CD4-positive, alpha-beta T cell (primary cell): Measurements from ENCODE around the gene GPRC5C. TPM values are rescaled to one million over a fixed set of nuclear protein-coding genes. Genes with fewer than 3 reads are reported as not detected.

ENCODE experiments used
- ATAC-seq: fragments of 200-7000 bp; cut with Tn5 transposase; one replicate; pipeline ENCODE4 v1.10.0; 2022; ENCODE audit warnings: mild to moderate bottlenecking; ENCODE audit not compliant: poor library complexity
- CTCF ChIA-PET: fragments of 350-600 bp; sonication (Branson Sonifier 250); formaldehyde crosslinking; loops from one replicate; lab custom pipeline; 2021; ENCODE audit warnings: antibody characterized with exemption, inconsistent platforms; lab: Charles Lee
- POLR2A ChIA-PET: fragments of 350-600 bp; sonication (Branson Sonifier 250); formaldehyde crosslinking; loops from one replicate; lab custom pipeline; 2021; ENCODE audit warnings: antibody characterized with exemption, inconsistent platforms; lab: Charles Lee
- DNase-seq, 14 experiments: peaks; one replicate each; pipeline ENCODE4 v3.0.0-alpha.2; 2013 to 2020; ENCODE audit warnings: mixed read lengths in 2 of 14
- H3K27ac ChIP-seq, 2 donors: one replicate each; pipeline versions ENCODE4 v1.5.1 to v1.7.0; 2013; ENCODE audit warnings: low read length in 2 of 2, low read depth in 1 of 2, mild to moderate bottlenecking in 1 of 2
- H3K27me3 ChIP-seq, 2 experiments: 1 replicate in 1 of 2; 2 replicates in 1 of 2; pipeline versions ENCODE4 v1.6.1 to v1.7.0; 2013; ENCODE audit warnings: low read length in 2 of 2, control low read depth in 1 of 2, mild to moderate bottlenecking in 1 of 2, moderate library complexity in 1 of 2; ENCODE audit not compliant: insufficient read depth in 2 of 2, control insufficient read depth in 1 of 2
- H3K36me3 ChIP-seq: one replicate; pipeline ENCODE4 v1.6.1; 2013; ENCODE audit warnings: low read length, control low read depth; ENCODE audit not compliant: insufficient read depth
- H3K4me1 ChIP-seq: one replicate; pipeline ENCODE4 v1.6.1; 2013; ENCODE audit warnings: low read length, control low read depth; ENCODE audit not compliant: insufficient read depth
- H3K4me3 ChIP-seq: one replicate; pipeline ENCODE4 v1.5.1; 2013; ENCODE audit warnings: mild to moderate bottlenecking, low read length, moderate library complexity
- H3K9me3 ChIP-seq, 2 experiments: 1 replicate in 1 of 2; 2 replicates in 1 of 2; pipeline versions ENCODE4 v1.6.1 to v1.7.0; 2013; ENCODE audit warnings: low read length in 2 of 2, mild to moderate bottlenecking in 2 of 2, control low read depth in 1 of 2, moderate library complexity in 1 of 2; ENCODE audit not compliant: control insufficient read depth in 1 of 2, insufficient read depth in 1 of 2
- H3K27ac Mint-ChIP-seq: one replicate; pipeline ENCODE4 v1.8.0; 2020; ENCODE audit warnings: mixed read lengths
- H3K27me3 Mint-ChIP-seq: one replicate; pipeline ENCODE4 v1.8.0; 2021; ENCODE audit warnings: mixed read lengths
- H3K36me3 Mint-ChIP-seq: one replicate; pipeline ENCODE4 v1.8.0; 2021; ENCODE audit warnings: low read depth, mixed read lengths
- H3K4me1 Mint-ChIP-seq: one replicate; pipeline ENCODE4 v1.8.0; 2021; ENCODE audit warnings: low read depth, mixed read lengths
- H3K4me3 Mint-ChIP-seq: one replicate; pipeline ENCODE4 v1.8.0; 2020; ENCODE audit warnings: mild to moderate bottlenecking, mixed read lengths
- H3K9me3 Mint-ChIP-seq: one replicate; pipeline ENCODE4 v1.8.0; 2020; ENCODE audit warnings: mixed read lengths
- CTCF ChIP-seq: fragments of 200-600 bp; IDR thresholded peaks from one replicate; pipeline ENCODE4 v1.8.0; 2022; ENCODE audit warnings: antibody characterized with exemption, mild to moderate bottlenecking
- intact Hi-C, 2 experiments: fragments of 100-400 bp; cut with DNase I in 1 of 2; cut with micrococcal nuclease in 1 of 2; formaldehyde crosslinking; loops; one replicate each; pipeline versions ENCODE4 v1.15.1 to v1.9.0; 2023 to 2025; cut with DNase I, micrococcal nuclease
- total RNA-seq, 174 experiments: library from RNA in 2 of 174; stranded (reverse) in 2 of 174; gene quantifications; one replicate each; pipeline ENCODE4 v1.2.3 and lab custom pipeline; 2021 to 2026

The GPRC5C gene
- total RNA-seq, 2 experiments from 2014 or later, result not detected

GRCh38 chr17:74465378-74466110 lies 33.7 kb downstream of the GPRC5C start:
- no peaks in the 10 kb centered on the region for H3K27me3 ChIP-seq
- Mint-ChIP-seq H3K27ac (no peak overlapping the region), H3K27me3 (no peaks in the 10 kb centered on the region), H3K9me3 (no peaks in the 10 kb centered on the region), H3K4me1 (peaks cover 14% of the 10 kb centered on the region), H3K4me3 (no peak overlapping the region), H3K36me3 (no peaks in the 10 kb centered on the region)
- ChIA-PET CTCF (no interaction called here), POLR2A (no interaction called here)
- DNase-seq (no peak), ATAC-seq (no peak)
- no peaks in the 10 kb centered on the region for H3K9me3 ChIP-seq
- H3K36me3 ChIP-seq, result no peaks in the 10 kb centered on the region
- peaks cover 89% of the 10 kb centered on the region for H3K4me1 ChIP-seq
- intact Hi-C loops, result no loop called here
- no peak for TF ChIP-seq CTCF
- H3K27ac ChIP-seq, result peak overlapping the region; percentile 9 to 49
- peak overlapping the region; percentile 72 for H3K4me3 ChIP-seq

DNA sequence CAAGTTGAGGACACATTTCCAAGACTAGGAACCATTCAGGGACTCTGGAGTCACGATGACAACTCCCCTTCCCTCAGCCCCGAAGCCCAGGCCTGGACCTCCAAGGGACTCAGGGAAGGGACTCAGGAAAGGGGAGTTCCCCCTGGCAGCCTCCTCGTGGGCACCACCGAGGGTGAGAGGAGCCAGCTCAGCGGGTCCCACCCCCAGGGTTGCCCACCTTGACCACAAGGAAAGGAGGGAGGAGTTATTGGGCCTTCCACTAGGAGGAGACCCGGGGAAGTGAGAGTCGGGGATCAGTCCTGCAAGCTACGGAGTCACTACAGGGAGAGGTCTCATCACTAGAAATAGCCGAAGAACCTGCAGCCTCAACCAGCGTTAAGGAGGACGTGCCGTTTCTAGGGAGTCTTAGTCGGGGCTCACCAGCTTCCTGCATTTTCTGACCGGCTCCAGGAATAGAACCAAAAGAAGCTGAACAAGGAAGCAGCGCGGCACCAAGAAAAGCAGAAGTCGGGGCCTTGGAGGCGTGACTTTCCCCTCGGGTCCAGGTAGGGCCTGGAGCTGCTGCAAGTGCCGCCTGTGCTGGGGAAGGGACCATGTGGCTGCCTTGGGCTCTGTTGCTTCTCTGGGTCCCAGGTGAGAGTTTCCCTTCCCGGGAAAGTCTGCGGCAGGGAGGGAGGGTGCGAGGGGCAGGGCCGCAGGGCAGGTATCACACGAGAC lies 34.4 kb downstream of the GPRC5C start, which contains the start of gene CD300A:
Gene CD300A (plus strand): TSS at position 524 of the 717 bp plus-strand sequence. CDS start 70 bp downstream, at position 594.
- Mint-ChIP-seq H3K4me3 (peak within 1 kb of the TSS; percentile 83), H3K9me3 (no peaks in the 10 kb centered on the region), H3K27me3 (no peaks in the 10 kb centered on the region), H3K4me1 (peaks cover 16% of the 10 kb centered on the region), H3K27ac (no peak within 1 kb of the TSS), H3K36me3 (no peaks in the 10 kb centered on the region)
- intact Hi-C loops, result no loop called here
- TF ChIP-seq CTCF, result no peak
- peak within 1 kb of the TSS; percentile 72 for H3K4me3 ChIP-seq
- peak within 1 kb of the TSS; percentile 52 to 60 for H3K27ac ChIP-seq
- no peak for ATAC-seq
- peaks cover 85% of the 10 kb centered on the region for H3K4me1 ChIP-seq
- H3K36me3 ChIP-seq, result peaks cover 2% of the 10 kb centered on the region
- H3K27me3 ChIP-seq, result no peaks in the 10 kb centered on the region
- H3K9me3 ChIP-seq, result no peaks in the 10 kb centered on the region
- DNase-seq, result peak in 4 of 14 experiments; percentile 43 to 57 (median 52)
- ChIA-PET POLR2A (no interaction called here), CTCF (no interaction called here)

- Histone ChIP-seq H3K4me3 (peak overlapping the region; percentile 72), H3K4me1 (peaks cover 85% of the 10 kb centered on the region), H3K27me3 (no peaks in the 10 kb centered on the region), H3K9me3 (no peaks in the 10 kb centered on the region), H3K27ac (peak overlapping the region; percentile 49 to 52), H3K36me3 (peaks cover 2% of the 10 kb centered on the region)
- intact Hi-C loops, result no loop called here
- ATAC-seq, result no peak
- DNase-seq, result peak in 4 of 14 experiments; percentile 28 to 74 (median 34)
- no peaks in the 10 kb centered on the region for H3K9me3 Mint-ChIP-seq
- H3K27ac Mint-ChIP-seq, result no peak overlapping the region
- CTCF ChIA-PET, result interaction anchor here (1.4 kb wide), 1 partner anchor 10 kb away, joined by 3 read pairs; no protein-coding TSS in a partner anchor
- POLR2A ChIA-PET, result no interaction called here
- no peaks in the 10 kb centered on the region for H3K36me3 Mint-ChIP-seq
- H3K4me1 Mint-ChIP-seq, result peaks cover 15% of the 10 kb centered on the region
- H3K4me3 Mint-ChIP-seq, result no peak overlapping the region
- no peak for TF ChIP-seq CTCF
- no peaks in the 10 kb centered on the region for H3K27me3 Mint-ChIP-seq
Measured at GRCh38 chr17:74466828-74467184, 34.9 kb downstream of the GPRC5C start.
